OCI-LY3 (cell line): ENCODE data around the gene CPEB3.

Source experiments
- H2AFZ ChIP-seq: fragments of 200-600, 300-600 bp; shearing (Covaris generic); 2 replicates; pipeline ENCODE4 v1.6.0; 2014; ENCODE audit warnings: antibody characterized with exemption, low read depth, low read length
- H3K27ac ChIP-seq: fragments of 200-600, 300-600 bp; sonication (generic); 2 replicates; pipeline ENCODE4 v1.5.1; 2014; ENCODE audit warnings: mild to moderate bottlenecking, low read length, moderate library complexity, mixed read lengths
- H3K27me3 ChIP-seq: fragments of 200-600, 300-600 bp; sonication (generic); 2 replicates; pipeline ENCODE4 v1.6.1; 2014; ENCODE audit warnings: low read depth, low read length, mixed read lengths
- H3K36me3 ChIP-seq: fragments of 200-600, 300-600 bp; sonication (generic); replicated peaks from 2 replicates; pipeline ENCODE3; 2014; ENCODE audit warnings: low read depth, low read length, mixed read lengths
- H3K4me1 ChIP-seq: fragments of 300-600, 200-600 bp; sonication (generic); 2 replicates; pipeline ENCODE4 v1.6.1; 2014; ENCODE audit warnings: low read length, mixed read lengths
- H3K4me2 ChIP-seq: fragments of 200-600, 300-600 bp; sonication (generic); 2 replicates; pipeline ENCODE4 v1.6.1; 2014; ENCODE audit warnings: low read length, mixed read lengths
- H3K4me3 ChIP-seq: fragments of 300-600, 200-600 bp; sonication (generic); 2 replicates; pipeline ENCODE4 v1.5.1; 2014; ENCODE audit warnings: antibody characterized with exemption, mild to moderate bottlenecking, low read length, moderate library complexity
- H3K79me2 ChIP-seq: fragments of 300-600, 200-600 bp; shearing (Covaris generic); 2 replicates; pipeline ENCODE4 v1.6.1; 2014; ENCODE audit warnings: mild to moderate bottlenecking, low read length, mixed read lengths
- H3K9ac ChIP-seq: fragments of 300-600, 200-600 bp; shearing (Covaris generic); 2 replicates; pipeline ENCODE4 v1.6.0; 2014; ENCODE audit warnings: mild to moderate bottlenecking, low read length, moderate library complexity
- H3K9me3 ChIP-seq: fragments of 200-600, 300-600 bp; shearing (Covaris generic); 2 replicates; pipeline ENCODE4 v1.6.1; 2014; ENCODE audit warnings: low read length, mixed read lengths; ENCODE audit not compliant: insufficient read depth
- H4K20me1 ChIP-seq: fragments of 200-600, 300-600 bp; sonication (generic); 2 replicates; pipeline ENCODE4 v1.6.1; 2016; ENCODE audit warnings: low read length, mixed read lengths; ENCODE audit not compliant: insufficient read depth
- EZH2phosphoT487 ChIP-seq: fragments of 200-600 bp; shearing (Covaris generic); IDR thresholded peaks from 2 replicates; pipeline ENCODE4 v1.6.1; 2018; ENCODE audit warnings: antibody characterized with exemption, mixed run types, low read depth
- TF ChIP-seq, protein P1 (sequence below): fragments of 200-600, 300-600 bp; sonication (generic); IDR thresholded peaks from 2 replicates; pipeline ENCODE4 v1.5.1; 2014; ENCODE audit warnings: antibody characterized with exemption, low read length, low read depth

The CPEB3 gene

DNA sequence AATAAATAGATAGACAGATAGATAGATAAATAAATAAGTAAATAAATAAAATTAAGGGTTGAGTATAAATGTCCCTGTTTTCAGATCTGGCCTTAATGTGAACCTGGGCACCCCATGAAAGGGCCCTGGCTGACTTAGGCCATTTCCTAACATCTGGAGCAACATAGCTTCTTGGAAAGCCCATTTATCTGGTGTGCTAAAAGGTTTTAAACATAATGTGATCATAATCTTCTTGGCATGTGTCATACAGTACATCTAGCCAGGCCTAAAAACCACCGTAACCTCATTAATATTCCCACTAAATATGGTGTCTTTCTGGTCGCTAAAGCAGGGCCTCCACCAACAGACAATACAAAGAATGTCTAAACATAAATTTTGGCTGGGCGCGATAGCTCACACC lies 224.5 kb downstream of the CPEB3 start:
- Histone ChIP-seq H3K4me2 (no peak overlapping the region), H3K9ac (no peak overlapping the region), H3K4me1 (no peaks in the 10 kb centered on the region), H3K36me3 (no peaks in the 10 kb centered on the region), H4K20me1 (no peaks in the 10 kb centered on the region), H3K79me2 (no peaks in the 10 kb centered on the region), H3K4me3 (no peak overlapping the region), H3K9me3 (no peaks in the 10 kb centered on the region), H3K27ac (no peak overlapping the region), H2AFZ (no peak overlapping the region), H3K27me3 (no peaks in the 10 kb centered on the region)
- TF ChIP-seq EZH2phosphoT487: no peak
- TF ChIP-seq, protein P1, sequence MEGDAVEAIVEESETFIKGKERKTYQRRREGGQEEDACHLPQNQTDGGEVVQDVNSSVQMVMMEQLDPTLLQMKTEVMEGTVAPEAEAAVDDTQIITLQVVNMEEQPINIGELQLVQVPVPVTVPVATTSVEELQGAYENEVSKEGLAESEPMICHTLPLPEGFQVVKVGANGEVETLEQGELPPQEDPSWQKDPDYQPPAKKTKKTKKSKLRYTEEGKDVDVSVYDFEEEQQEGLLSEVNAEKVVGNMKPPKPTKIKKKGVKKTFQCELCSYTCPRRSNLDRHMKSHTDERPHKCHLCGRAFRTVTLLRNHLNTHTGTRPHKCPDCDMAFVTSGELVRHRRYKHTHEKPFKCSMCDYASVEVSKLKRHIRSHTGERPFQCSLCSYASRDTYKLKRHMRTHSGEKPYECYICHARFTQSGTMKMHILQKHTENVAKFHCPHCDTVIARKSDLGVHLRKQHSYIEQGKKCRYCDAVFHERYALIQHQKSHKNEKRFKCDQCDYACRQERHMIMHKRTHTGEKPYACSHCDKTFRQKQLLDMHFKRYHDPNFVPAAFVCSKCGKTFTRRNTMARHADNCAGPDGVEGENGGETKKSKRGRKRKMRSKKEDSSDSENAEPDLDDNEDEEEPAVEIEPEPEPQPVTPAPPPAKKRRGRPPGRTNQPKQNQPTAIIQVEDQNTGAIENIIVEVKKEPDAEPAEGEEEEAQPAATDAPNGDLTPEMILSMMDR: no peak

DNA sequence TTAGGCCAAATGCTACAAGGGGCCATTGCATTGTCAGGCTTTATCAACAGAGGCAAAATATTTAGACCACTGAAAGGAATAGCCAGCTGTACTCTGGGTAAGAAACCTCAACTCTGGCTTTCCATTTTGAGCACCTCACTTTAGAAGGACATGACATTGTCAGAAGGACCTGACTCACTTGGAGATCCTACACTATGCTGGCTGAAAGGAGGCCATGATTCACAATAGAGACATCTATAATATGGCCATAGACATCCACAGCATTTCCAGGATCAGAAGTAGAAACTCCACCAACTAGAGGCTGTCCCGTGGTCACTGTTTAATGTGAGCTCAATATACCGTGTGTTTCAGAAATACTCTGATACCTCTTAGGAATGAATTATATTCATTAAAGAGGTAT lies 226.4 kb downstream of the CPEB3 start:
- no peak overlapping the region for H3K4me3 ChIP-seq

DNA sequence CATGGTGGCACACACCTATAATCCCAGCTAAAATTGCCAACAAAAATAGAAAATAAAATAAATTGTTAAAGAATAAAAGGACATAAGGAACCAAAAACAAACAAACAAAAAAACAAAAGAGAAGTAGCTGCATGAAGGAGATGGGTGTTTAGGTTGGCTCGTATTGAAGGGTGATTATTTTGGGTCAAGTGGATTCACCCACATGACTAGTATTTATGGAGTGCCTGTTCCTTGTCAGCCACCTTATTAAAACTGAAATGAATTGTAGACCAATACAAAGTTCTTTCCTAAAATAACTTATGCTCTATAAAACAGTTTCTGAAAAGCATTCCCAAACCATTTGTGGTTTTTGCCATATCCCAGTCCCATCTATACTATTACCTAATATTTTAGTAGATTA lies 228.6 kb downstream of the CPEB3 start:
- H3K4me2 ChIP-seq: no peak overlapping the region
- H3K9me3 ChIP-seq: no peaks in the 10 kb centered on the region
- H2AFZ ChIP-seq: no peak overlapping the region
- no peak overlapping the region for H3K9ac ChIP-seq
- TF ChIP-seq, protein P1: no peak
- no peak for TF ChIP-seq EZH2phosphoT487
- H3K27me3 ChIP-seq: no peaks in the 10 kb centered on the region
- H4K20me1 ChIP-seq: no peaks in the 10 kb centered on the region
- H3K4me3 ChIP-seq: no peak overlapping the region
- no peak overlapping the region for H3K27ac ChIP-seq
- no peaks in the 10 kb centered on the region for H3K36me3 ChIP-seq
- no peaks in the 10 kb centered on the region for H3K79me2 ChIP-seq
- H3K4me1 ChIP-seq: no peaks in the 10 kb centered on the region

More for the DNA sequence above, 226.4 kb downstream of the CPEB3 start:
- H3K4me2 ChIP-seq: no peak overlapping the region
- H4K20me1 ChIP-seq: no peaks in the 10 kb centered on the region
- TF ChIP-seq EZH2phosphoT487: no peak
- TF ChIP-seq, protein P1: no peak
- no peaks in the 10 kb centered on the region for H3K27me3 ChIP-seq
- H3K9me3 ChIP-seq: no peaks in the 10 kb centered on the region
- no peak overlapping the region for H3K27ac ChIP-seq
- H3K36me3 ChIP-seq: no peaks in the 10 kb centered on the region
- H3K4me1 ChIP-seq: no peaks in the 10 kb centered on the region
- H2AFZ ChIP-seq: no peak overlapping the region
- no peaks in the 10 kb centered on the region for H3K79me2 ChIP-seq
- no peak overlapping the region for H3K9ac ChIP-seq

DNA sequence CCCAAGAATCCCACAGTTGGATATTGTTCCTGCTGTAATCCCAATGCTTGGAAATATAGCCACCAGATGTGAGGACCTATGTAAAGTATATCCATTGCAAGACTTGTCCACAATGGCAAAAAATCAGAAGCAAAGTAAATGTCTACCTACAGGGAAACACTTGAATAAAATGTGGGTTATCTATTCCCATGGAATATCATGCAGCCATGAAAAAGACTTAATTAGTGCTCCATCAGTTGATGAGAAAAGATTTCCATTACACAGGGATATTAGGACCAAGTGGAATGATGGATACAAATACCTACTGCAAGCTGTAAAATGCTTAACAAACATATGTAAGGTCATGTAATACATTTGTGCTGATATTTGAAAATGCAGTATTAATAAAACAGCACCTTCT lies 236.1 kb downstream of the CPEB3 start:
- H3K9me3 ChIP-seq: no peaks in the 10 kb centered on the region
- H3K4me3 ChIP-seq: no peak overlapping the region

More for the DNA sequence above, 236.1 kb downstream of the CPEB3 start:
- H3K4me1 ChIP-seq: no peaks in the 10 kb centered on the region
- no peak overlapping the region for H2AFZ ChIP-seq
- no peaks in the 10 kb centered on the region for H3K79me2 ChIP-seq
- no peak for TF ChIP-seq EZH2phosphoT487
- TF ChIP-seq, protein P1: no peak
- no peak overlapping the region for H3K27ac ChIP-seq
- no peak overlapping the region for H3K9ac ChIP-seq
- H3K36me3 ChIP-seq: no peaks in the 10 kb centered on the region
- H3K27me3 ChIP-seq: no peaks in the 10 kb centered on the region
- no peak overlapping the region for H3K4me2 ChIP-seq
- H4K20me1 ChIP-seq: no peaks in the 10 kb centered on the region
